ENCODE data around the gene NRARP.

Gene NRARP

DNA sequence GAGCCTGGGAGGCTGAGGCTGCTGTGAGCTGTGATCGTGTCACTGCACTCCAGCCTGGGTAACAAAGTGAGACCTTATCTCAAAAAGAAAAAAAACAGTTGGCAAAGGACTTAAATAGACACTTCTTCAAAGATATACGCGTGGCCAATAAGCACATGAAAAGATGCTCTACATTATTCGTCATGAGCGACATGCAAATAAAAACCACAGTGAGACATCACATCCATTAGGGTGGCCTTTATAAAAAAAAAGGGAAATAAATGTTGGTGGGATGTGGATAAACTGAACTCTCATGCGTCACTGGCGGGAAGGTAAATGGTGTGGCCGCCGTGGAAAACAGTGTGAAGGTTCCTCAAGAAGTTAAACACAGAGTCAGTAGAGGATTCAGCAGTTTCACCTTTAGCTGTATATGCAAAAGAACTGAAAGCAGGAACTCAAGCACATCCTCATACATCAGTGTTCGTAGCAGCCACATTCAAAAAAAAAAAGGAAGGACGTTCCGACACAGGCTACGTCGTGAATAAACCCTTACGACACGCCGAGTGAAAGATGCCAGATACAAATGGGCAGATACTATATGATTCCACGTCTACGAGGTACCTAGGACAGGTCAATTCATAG is 24.5 kb upstream of the NRARP start:
- TF ChIP-seq POLR2A (IDR thresholded peaks at IDR 0.05; ENCODE audit: low read length): no peak
- no peak for TF ChIP-seq GATA1 (IDR thresholded peaks at IDR 0.05; ENCODE audit: low read depth, low read length)
- no peak for DNase-seq

DNA sequence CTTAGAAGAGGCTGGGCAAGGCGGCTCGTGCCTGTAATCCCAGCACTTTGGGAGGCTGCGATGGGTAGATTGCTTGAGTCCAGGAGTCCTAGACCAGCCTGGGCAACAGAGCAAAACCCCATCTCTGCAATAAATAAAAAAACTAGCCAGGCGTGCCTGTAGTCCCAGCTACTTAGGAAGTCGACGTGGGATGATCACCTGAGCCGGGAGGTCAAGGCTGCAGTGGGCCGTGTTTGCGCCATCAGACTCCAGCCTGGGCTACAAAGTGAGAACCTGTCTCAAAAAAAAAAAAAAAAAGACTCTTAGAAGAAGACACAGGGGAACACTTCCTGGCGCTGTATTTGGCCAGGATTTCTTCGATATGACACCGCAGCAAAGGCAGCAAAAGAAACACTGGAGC is 23.7 kb upstream of the NRARP start:
- TF ChIP-seq GATA1 (IDR thresholded peaks at IDR 0.05; ENCODE audit: low read depth, low read length): no peak
- no peak for TF ChIP-seq POLR2A (IDR thresholded peaks at IDR 0.05; ENCODE audit: low read length)
- DNase-seq: no peak

DNA sequence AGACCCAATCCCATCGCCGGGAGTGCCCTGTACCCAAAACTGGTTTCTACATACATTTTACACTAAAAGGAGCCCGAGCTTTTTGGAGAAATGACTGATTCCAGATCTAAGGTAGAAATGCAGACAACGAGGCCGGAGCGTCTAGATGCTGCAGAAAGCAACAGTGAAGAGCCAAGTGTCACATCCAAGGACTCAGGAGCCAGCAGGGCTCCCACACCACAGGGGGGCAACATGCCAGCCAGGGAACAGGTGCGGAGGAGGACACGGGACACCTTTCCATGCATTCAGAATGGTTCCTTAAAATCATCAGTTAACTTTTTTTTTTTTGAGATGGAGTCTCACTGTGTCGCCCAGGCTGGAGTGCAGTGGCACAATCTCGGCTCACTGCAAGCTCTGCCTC is 23.1 kb upstream of the NRARP start:
- DNase-seq: no peak
- TF ChIP-seq GATA1 (IDR thresholded peaks at IDR 0.05; ENCODE audit: low read depth, low read length) (no peak), POLR2A (IDR thresholded peaks at IDR 0.05; ENCODE audit: low read length) (no peak)

DNA sequence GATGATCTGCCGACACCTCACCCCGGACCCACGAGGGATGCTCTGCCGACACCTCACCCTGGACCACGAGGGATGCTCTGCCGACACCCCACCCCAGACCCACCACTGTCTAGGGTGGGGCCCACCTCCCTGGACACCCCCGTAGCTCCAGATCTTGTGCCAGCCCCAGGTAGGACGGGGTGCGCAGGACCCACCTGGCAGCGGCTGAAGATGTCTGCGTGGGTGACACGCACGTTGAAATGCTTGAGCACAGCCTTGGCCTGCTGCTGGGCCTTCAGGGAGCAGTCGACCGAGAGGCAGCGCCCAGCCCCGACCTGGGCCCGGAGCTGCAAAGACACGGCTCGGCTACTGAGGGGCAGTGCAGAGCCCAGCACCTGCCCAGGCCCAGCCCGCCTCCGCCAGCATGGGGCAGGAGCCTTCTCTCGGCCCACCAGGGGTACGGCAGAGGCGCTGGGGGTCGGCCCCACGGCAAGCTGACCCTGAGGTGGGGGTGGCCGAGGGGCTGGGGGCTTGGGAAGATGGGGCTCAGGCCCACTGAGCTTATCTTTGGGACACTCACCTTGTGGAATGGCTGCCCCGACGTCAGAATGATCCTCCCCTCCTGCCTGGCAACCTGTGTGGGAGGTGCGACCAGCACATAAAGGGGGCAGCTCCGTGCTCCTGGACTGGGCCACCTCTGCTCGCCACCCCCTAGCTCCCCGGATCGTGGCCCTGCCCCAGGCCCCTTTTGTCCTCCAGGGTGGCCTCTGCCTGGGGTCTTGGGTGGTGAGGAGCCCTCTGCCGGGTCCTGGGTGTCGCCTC is 21.7 kb upstream of the NRARP start:
- DNase-seq: no peak
- TF ChIP-seq GATA1 (IDR thresholded peaks at IDR 0.05; ENCODE audit: low read depth, low read length) (no peak), POLR2A (IDR thresholded peaks at IDR 0.05; ENCODE audit: low read length) (no peak)

DNA sequence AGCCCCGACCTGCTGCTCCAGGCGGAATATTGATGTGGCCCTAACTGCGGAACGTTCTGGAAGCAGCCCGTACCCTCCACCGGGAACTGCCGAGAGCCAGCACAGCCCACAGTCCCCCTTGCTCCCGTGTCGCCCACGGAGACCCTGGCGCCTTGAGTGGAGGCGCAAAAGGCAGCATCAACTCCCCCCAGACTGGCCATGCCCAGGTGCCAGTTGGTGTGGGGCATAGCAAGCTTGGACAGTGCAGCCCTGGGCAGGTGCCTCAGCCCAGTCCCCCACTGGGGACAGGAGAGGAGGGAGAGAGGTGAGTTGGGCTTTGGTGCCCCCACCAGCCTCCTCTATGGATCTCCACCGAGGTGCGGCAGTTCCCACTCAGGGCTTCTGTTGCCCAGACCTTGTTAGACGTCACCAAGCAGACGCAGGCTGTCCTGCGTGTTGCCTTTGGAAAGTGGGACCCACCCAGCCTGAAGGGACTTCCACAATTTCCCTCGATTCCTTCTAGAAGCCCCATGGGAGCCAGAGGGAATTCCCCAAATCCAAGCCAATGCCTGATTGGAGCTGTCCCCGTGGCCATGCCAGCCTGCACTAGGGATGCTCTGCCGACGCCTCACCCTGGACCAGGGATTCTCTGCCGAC is 19.8 kb upstream of the NRARP start:
- DNase-seq: no peak
- TF ChIP-seq POLR2A (IDR thresholded peaks at IDR 0.05; ENCODE audit: low read length): no peak
- no peak for TF ChIP-seq GATA1 (IDR thresholded peaks at IDR 0.05; ENCODE audit: low read depth, low read length)

DNA sequence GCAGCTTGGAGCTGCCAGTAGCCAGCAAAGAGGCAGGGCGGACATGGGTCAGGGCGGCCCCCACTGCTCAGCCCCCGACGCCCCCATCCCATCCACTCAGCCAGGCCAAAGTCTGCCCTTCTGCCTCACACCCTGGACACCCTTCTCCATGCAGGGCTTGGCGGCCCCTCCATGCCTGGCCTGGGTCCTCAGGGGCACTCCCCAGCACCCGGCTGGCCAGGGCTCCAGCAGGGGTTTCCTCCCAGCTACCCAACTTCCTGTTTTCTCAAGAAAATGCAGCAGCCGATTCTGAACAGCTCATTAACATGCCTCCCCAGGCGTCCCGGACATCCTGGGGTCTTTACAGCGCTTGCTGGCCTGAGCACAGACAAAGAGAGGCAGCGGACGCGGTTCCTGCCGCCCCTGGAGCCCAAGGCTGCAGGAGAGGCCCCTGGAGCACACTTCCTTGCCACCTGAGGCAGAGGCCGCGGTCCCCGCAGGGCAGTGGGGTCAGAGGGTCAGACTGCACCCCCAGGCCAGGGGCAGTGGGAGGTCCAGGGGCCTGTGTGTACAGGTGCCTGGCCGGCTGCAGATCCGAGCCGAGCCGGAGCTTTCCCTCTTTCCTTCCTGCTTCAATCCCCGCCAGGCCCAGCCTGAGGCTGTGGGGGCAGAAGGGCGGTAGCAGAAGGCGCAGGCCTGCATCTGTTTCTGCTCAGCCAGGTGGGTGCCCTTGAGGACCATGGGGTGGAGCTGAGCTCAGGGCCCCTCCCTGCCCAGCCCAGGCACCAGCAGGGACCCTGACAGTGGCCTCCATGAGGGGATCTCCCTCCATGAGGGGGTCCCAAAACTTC is 18.7 kb upstream of the NRARP start:
- TF ChIP-seq GATA1 (IDR thresholded peaks at IDR 0.05; ENCODE audit: low read depth, low read length) (no peak), POLR2A (IDR thresholded peaks at IDR 0.05; ENCODE audit: low read length) (no peak)
- no peak for DNase-seq

DNA sequence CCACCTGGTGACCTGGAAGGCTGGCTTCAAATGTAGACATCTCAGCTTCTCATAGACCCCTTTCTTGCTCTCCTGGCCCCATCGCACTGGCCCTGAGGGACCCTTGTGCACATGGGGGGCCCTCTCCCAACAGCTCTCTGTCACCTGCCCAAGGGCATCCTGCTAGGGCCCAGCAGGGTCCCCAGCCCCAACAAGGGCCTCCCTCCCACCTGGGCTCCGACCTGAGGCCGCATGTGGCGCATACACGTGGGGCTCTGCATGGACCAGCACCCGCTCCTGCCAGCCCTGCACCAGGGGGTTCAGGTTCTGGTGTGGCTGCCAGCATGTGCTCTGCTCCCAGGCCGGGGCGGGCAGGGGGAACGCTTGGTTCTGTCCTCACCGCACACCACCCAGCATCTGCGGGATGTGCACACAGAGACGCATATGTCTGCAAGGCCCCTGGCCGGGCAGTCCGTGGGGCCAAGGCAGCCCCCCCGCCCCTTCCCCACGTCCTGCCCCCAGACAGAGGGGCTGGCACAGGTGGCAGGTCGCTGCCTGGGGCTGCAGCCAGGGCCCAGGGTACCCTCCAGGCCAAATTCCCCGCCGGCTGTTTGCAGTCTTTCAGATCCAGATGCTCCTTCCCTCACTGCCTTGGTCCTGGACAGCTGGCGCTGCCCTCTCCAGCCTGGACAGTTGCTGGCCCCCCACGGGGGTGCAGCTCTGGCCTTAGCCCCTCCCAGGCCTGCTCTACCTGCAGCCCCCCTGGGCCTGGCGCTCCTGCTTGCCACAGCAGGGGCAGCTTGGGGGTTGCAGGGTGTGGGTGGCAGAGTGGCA is 17.9 kb upstream of the NRARP start:
- no peak for DNase-seq
- TF ChIP-seq POLR2A (IDR thresholded peaks at IDR 0.05; ENCODE audit: low read length): no peak
- TF ChIP-seq GATA1 (IDR thresholded peaks at IDR 0.05; ENCODE audit: low read depth, low read length): no peak

DNA sequence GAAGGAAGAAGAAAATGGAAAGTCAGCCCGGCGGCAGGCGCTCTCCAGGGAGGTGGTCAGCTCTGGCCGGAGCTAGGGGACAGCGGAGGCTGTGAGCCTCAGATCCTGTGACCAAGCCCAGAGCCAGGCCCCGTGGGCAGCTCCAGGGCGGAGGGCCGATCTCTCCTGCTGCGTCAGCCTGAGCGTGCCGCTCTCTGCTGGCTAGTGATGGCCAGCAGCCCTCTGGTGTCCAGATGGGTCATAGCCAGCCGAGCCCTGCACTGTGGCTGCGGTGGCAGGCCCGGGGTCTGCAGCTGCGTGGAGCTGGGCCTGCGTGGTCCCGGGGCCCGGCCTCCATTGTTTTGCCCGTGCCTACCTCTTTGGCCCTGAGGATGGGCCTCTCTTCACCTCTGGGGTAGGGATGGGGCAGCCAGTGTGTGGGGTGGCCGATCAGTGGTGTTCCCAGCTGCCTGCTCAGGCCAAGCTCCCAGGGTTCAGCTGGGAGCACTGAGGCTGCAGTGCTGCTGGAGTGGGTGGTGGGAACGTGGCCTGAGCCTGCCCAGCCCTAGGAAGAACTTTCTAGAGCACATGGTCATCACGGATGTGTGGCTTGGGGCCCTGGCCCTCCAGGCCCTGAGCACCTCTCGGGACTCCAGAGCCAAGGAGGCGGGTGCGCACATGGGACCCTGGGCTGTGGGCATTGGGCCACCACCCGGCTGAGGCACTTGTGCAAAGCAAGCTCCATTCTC is 17.1 kb upstream of the NRARP start:
- no peak for DNase-seq

DNA sequence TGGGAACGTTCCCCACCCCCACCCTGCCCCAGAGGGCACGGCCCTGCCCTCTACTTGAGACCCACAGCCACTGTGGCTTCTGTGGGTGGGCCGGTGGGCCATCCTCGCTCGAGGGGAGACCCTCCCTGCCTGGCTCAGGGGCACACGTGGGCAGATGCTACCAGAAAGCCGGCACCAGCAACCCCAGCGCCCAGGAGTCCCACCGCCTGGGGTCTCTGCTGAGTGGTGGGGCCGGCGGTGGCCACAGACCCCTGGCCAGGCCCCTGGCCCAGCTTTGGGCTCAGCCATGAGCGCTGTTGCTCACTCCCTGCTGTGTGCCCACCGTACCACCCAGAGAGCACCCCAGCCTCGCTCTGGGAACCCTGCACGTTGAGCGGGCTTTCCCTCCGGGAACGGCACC is 16.5 kb upstream of the NRARP start:
- DNase-seq: no peak
- TF ChIP-seq POLR2A (IDR thresholded peaks at IDR 0.05; ENCODE audit: low read length) (no peak), GATA1 (IDR thresholded peaks at IDR 0.05; ENCODE audit: low read depth, low read length) (no peak)

More for the DNA sequence above, 17.1 kb upstream of the NRARP start:
- TF ChIP-seq POLR2A (IDR thresholded peaks at IDR 0.05; ENCODE audit: low read length) (no peak), GATA1 (IDR thresholded peaks at IDR 0.05; ENCODE audit: low read depth, low read length) (no peak)

DNA sequence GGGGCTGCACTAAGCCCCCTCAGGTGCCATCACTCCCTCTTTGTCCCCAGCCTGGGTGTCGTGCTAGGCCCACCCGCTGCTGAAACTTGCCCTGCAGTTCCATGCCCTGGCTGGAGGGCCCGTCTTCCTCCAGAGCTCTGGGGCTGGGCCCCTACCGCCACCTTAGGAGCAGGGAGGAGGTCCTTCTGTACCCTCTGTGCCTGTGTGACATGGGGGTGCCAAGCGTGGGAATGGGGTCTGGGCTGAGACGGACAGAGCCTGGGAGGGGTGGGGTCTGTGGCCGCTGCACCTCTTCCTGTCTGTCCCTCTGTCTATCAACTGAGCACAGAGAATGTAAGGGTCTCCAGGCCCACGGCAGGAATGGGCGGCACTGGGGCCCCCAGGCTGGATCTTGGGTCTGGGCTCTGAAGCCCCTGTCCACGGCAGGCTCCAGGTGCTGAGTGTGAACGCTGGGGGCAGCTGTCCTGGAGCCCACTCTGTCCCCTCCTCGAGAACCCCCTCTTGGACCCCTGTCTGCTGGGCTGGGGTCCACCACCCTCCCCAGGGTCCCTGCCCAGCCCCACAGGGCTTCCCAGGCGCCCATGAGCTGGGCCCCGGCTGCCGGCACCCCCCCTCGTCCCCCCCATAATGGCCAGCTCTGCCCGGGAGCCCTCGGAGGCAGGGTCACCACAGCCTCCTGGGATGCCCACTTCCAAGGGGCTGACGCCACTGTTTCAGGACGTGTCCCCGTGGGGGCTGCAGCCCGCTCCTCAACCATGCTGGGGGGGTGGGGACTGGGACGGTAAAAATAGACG is 15.8 kb upstream of the NRARP start:
- TF ChIP-seq GATA1 (IDR thresholded peaks at IDR 0.05; ENCODE audit: low read depth, low read length) (no peak), POLR2A (IDR thresholded peaks at IDR 0.05; ENCODE audit: low read length) (no peak)
- DNase-seq: no peak

DNA sequence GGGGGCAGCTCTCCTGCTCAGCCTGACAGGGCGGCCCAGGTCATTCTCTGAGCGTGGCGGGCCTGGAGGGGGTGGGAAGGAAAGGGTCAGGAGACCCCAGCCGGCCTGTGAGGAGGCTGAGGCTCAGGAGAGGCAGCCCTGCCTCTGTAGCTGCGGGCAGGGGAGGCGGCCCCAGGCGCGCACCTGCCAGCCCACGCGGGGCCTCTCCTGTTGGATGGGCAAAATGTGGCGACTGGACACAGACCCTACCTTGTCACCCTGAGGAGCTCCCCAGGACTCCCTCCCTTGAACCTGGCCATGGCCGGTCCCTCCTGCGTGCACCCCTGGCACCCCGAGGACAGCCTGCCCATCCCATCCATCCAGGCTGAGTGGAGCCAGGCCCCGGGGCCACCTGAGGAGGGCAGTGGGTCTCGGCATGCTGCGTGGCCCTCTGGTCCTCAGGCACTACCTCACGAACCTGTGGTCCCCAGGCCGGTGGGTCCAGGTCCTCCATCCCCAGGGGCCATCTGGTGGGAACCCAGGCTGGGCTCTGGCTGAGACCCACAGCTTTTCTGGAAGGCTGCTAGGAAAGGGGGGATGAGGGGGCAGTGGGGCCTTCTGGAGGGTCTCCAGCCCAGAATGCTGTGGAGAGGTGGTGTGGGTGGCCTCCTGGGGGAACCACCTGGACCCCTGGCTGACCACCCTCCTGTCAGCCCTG is 15.1 kb upstream of the NRARP start:
- DNase-seq: no peak

More for the DNA sequence above, 15.1 kb upstream of the NRARP start:
- TF ChIP-seq POLR2A (IDR thresholded peaks at IDR 0.05; ENCODE audit: low read length): no peak
- no peak for TF ChIP-seq GATA1 (IDR thresholded peaks at IDR 0.05; ENCODE audit: low read depth, low read length)
